Karpas-422 (cell line): ENCODE measurements around the gene EAF2. TPM values are rescaled to one million over a fixed set of nuclear protein-coding genes. Genes with fewer than 3 reads are reported as not detected.
A peak's percentile ranks its signal among the peaks of the same experiment; 100 is the strongest.
"Not testable (repeated sequence)": the region's sequence is repeated elsewhere in the genome, so short reads cannot be mapped to it uniquely, and the experiment has no call there.

ENCODE experiments used
- DNase-seq: peaks from one replicate; pipeline ENCODE4 v3.0.0-alpha.2; 2015
- H2AFZ ChIP-seq: fragments of 200-600 bp; sonication (generic); 2 replicates; pipeline ENCODE4 v1.6.1; 2014; ENCODE audit warnings: antibody characterized with exemption, low read length, mixed read lengths
- H3K27ac ChIP-seq: fragments of 200-600 bp; sonication (generic); 2 replicates; pipeline ENCODE4 v1.5.1; 2014; ENCODE audit warnings: mild to moderate bottlenecking, low read length, moderate library complexity
- H3K27me3 ChIP-seq: fragments of 200-600 bp; sonication (generic); 2 replicates; pipeline ENCODE4 v1.6.1; 2014; ENCODE audit warnings: low read length, mixed read lengths
- H3K36me3 ChIP-seq: fragments of 200-600 bp; sonication (generic); 2 replicates; pipeline ENCODE4 v1.6.1; 2014; ENCODE audit warnings: low read length, mixed read lengths; ENCODE audit not compliant: insufficient read depth
- H3K4me1 ChIP-seq: fragments of 200-600 bp; sonication (generic); 2 replicates; pipeline ENCODE4 v1.6.1; 2014; ENCODE audit warnings: mild to moderate bottlenecking, low read length, mixed read lengths
- H3K4me2 ChIP-seq: fragments of 200-600 bp; sonication (generic); 2 replicates; pipeline ENCODE4 v1.6.1; 2014; ENCODE audit warnings: low read length, low read depth, mild to moderate bottlenecking; ENCODE audit not compliant: poor library complexity, severe bottlenecking
- H3K4me3 ChIP-seq: fragments of 200-600 bp; sonication (generic); 2 replicates; pipeline ENCODE4 v1.5.1; 2014; ENCODE audit warnings: mild to moderate bottlenecking, antibody characterized with exemption, low read length, mixed read lengths
- H3K79me2 ChIP-seq: fragments of 200-600 bp; sonication (generic); 2 replicates; pipeline ENCODE4 v1.6.1; 2014; ENCODE audit warnings: mild to moderate bottlenecking, low read length, mixed read lengths
- H3K9ac ChIP-seq: fragments of 200-600 bp; sonication (generic); 2 replicates; pipeline ENCODE4 v1.6.0; 2014; ENCODE audit warnings: low read length
- H3K9me2 ChIP-seq: fragments of 200-600 bp; sonication (generic), shearing (Covaris generic); replicated peaks from 2 replicates; pipeline ENCODE4 v1.6.0; 2014; ENCODE audit warnings: mild to moderate bottlenecking, low read length, moderate library complexity; ENCODE audit not compliant: insufficient read depth
- H3K9me3 ChIP-seq: fragments of 300-700, 200-600 bp; sonication (generic); 2 replicates; pipeline ENCODE4 v1.6.1; 2014; ENCODE audit warnings: low read length, mixed read lengths
- H4K20me1 ChIP-seq: fragments of 200-600 bp; sonication (generic); 2 replicates; pipeline ENCODE4 v1.6.1; 2014; ENCODE audit warnings: mild to moderate bottlenecking, antibody characterized with exemption, low read length, low read depth; ENCODE audit not compliant: insufficient read depth
- total RNA-seq: library from RNA; depleted of rRNA; stranded (reverse); fragments of >200 nt; shearing (Covaris generic); gene quantifications from 2 replicates; pipeline ENCODE4 v1.2.3, GENCODE V29; 2014; ENCODE audit warnings: low replicate concordance

EAF2 gene
- total RNA-seq, 1 experiment from 2014 or later, result 60.6 TPM

DNA sequence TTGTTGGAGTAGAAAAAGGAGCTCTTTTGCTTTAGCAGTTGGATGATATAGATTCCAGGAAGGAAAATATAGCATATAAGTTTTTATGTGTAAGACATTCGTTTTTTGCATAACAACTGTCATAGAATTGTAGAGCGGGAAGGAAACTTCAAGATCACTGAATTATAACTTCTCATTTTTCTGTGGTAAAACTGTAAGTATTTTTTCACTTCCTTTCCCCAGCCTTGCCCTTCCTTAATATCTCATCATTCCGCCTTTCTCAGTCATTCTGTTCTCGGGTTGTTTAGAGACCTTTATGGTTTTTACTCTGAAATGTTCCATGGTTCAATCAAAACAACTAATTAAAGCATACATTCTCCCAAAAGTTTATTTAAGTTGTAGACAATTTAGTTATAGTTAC is 1.1 kb downstream of the EAF2 start:
- Histone ChIP-seq H3K27ac (peak overlapping the region; percentile 89), H3K4me2 (peak overlapping the region; percentile 87), H3K9me2 (no peaks in the 10 kb centered on the region), H4K20me1 (no peaks in the 10 kb centered on the region), H3K9ac (peak overlapping the region; percentile 91), H2AFZ (peak overlapping the region; percentile 32), H3K4me1 (peaks cover 32% of the 10 kb centered on the region), H3K36me3 (peaks cover 39% of the 10 kb centered on the region), H3K4me3 (peak overlapping the region; percentile 94), H3K27me3 (no peaks in the 10 kb centered on the region), H3K79me2 (peaks cover 89% of the 10 kb centered on the region), H3K9me3 (no peaks in the 10 kb centered on the region)
- DNase-seq, result peak; percentile 79

DNA sequence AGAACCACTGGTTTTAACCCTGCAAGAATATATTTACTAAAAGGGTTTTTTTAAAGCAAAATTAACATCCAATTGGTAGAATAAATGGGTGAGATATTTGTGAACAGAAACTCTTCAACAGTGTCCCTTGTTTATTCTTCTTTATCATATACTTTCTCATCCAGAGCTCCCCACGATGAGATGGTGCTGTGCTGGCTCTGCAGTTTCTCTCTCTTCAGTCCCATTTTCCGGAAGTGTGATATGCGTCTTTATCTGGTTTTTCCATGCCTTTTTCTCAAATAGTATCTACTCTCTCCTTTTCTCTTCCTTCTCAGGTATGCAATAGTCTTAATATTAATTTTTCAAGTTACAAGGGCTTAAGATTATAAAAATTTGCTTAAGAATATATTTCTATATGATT is 1.5 kb downstream of the EAF2 start:
- Histone ChIP-seq H3K79me2 (peaks cover 85% of the 10 kb centered on the region), H3K4me2 (peak overlapping the region; percentile 87), H3K27me3 (no peaks in the 10 kb centered on the region), H3K4me3 (peak overlapping the region; percentile 94), H3K27ac (peak overlapping the region; percentile 89), H3K9ac (peak overlapping the region; percentile 91), H3K36me3 (peaks cover 39% of the 10 kb centered on the region), H4K20me1 (no peaks in the 10 kb centered on the region), H2AFZ (peak overlapping the region; percentile 32), H3K9me3 (no peaks in the 10 kb centered on the region), H3K9me2 (no peaks in the 10 kb centered on the region), H3K4me1 (peaks cover 32% of the 10 kb centered on the region)
- DNase-seq, result peak; percentile 72

DNA sequence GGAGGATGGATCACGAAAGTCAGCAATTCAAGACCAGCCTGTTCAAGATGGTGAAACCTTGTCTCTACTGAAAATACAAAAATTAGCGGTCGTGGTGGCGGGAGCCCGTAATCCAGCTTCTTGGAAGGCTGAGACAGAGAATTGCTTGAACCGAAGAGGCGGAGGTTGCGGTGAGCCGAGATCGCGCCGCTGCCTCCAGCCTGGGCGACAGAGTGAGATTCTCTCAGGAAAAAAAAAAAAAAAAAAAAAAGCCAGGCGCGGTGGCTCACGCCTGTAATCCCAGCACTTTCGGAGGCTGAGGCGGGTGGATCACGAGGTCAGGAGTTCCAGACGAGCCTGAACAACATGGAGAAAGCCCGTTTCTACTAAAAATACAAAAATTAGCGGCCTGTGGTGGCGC is 5.0 kb downstream of the EAF2 start:
- peaks cover 19% of the 10 kb centered on the region for H3K4me1 ChIP-seq
- H2AFZ ChIP-seq, result no peak overlapping the region
- no peaks in the 10 kb centered on the region for H3K9me2 ChIP-seq
- no peaks in the 10 kb centered on the region for H3K9me3 ChIP-seq
- peaks cover 72% of the 10 kb centered on the region for H3K79me2 ChIP-seq
- H3K36me3 ChIP-seq, result peaks cover 37% of the 10 kb centered on the region
- H3K9ac ChIP-seq, result no peak overlapping the region
- H3K27me3 ChIP-seq, result no peaks in the 10 kb centered on the region
- no peak overlapping the region for H3K4me2 ChIP-seq
- H4K20me1 ChIP-seq, result no peaks in the 10 kb centered on the region
- no peak overlapping the region for H3K27ac ChIP-seq
- DNase-seq, result no peak
- no peak overlapping the region for H3K4me3 ChIP-seq

DNA sequence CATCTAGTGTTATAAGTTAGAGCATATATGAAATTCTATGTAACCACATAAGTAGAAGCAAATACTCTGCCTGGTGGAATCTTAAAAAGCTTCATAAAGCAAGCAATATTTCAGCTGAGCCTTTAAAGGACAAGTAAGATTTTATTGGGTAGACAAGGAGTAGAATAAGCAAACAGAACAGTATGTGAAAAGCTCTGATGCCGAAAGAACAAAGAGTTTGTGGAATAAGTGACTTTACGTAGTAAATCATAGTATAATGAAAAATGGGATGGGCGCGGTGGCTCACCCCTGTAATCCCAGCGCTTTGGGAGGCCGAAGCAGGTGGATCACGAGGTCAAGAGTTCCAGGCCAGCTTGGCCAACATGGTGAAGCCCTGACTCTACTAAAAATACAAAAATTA is 9.9 kb downstream of the EAF2 start:
- Histone ChIP-seq H3K27me3 (no peaks in the 10 kb centered on the region), H3K36me3 (peaks cover 31% of the 10 kb centered on the region), H3K9ac (no peak overlapping the region), H3K27ac (no peak overlapping the region), H3K79me2 (peaks cover 64% of the 10 kb centered on the region), H3K4me3 (no peak overlapping the region), H3K4me2 (no peak overlapping the region), H4K20me1 (no peaks in the 10 kb centered on the region), H2AFZ (no peak overlapping the region), H3K9me2 (no peaks in the 10 kb centered on the region), H3K9me3 (no peaks in the 10 kb centered on the region), H3K4me1 (no peaks in the 10 kb centered on the region; the same call in 1 of the 2 replicates)
- DNase-seq, result no peak

DNA sequence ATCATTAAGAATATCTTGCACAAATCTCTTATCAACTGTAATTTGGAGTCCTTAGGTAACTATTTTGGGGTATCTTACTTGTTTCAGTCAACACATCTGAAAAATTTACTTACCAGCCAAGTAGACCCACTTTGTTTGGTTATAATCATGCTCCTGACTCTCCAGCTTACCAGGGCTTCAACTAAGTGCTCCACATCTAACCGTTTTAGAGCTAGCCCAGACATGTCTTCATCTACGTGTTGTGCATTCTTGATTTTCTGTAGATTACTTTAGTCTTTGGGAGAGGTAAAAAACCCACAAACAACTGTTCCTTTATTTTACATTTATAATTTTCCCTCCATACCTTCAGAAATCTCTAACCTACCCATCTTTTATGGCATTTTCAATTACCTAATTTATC is 17.2 kb downstream of the EAF2 start:
- H3K27me3 ChIP-seq, result no peaks in the 10 kb centered on the region
- H3K9ac ChIP-seq, result no peak overlapping the region
- peaks cover 35% of the 10 kb centered on the region for H3K36me3 ChIP-seq
- H3K4me3 ChIP-seq, result no peak overlapping the region
- DNase-seq, result no peak
- H4K20me1 ChIP-seq, result no peaks in the 10 kb centered on the region
- H3K79me2 ChIP-seq, result peaks cover 77% of the 10 kb centered on the region
- H3K4me1 ChIP-seq, result peaks cover 11% of the 10 kb centered on the region
- no peak overlapping the region for H3K27ac ChIP-seq
- H3K9me2 ChIP-seq, result no peaks in the 10 kb centered on the region
- H3K9me3 ChIP-seq, result no peaks in the 10 kb centered on the region
- no peak overlapping the region for H3K4me2 ChIP-seq
- no peak overlapping the region for H2AFZ ChIP-seq

DNA sequence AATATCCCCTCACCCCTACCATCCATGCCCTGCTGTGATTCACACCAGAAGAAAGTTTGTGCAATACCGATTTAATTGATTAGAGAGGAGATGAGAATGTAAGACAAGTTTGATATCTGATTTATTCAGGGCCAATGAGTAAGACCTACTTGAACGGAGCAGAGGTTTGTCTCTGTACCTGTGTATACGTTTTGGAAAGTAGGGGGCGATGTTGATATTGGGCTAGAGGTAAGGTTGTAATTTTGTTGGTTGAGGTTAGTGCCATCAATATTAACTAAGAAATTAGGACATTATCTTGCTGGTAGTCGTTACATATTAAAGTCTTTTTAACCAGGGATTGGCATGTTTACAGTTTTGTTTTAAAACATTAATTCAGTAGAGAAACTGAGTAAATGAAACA is 20.5 kb downstream of the EAF2 start:
- H3K27ac ChIP-seq, result no peak overlapping the region
- H3K9me2 ChIP-seq, result no peaks in the 10 kb centered on the region
- H3K4me3 ChIP-seq, result no peak overlapping the region
- no peaks in the 10 kb centered on the region for H3K27me3 ChIP-seq
- no peak overlapping the region for H3K4me2 ChIP-seq
- peaks cover 11% of the 10 kb centered on the region for H3K4me1 ChIP-seq
- peak; percentile 78 for DNase-seq
- H4K20me1 ChIP-seq, result no peaks in the 10 kb centered on the region
- H2AFZ ChIP-seq, result no peak overlapping the region
- H3K9ac ChIP-seq, result no peak overlapping the region
- H3K9me3 ChIP-seq, result no peaks in the 10 kb centered on the region
- H3K79me2 ChIP-seq, result peaks cover 57% of the 10 kb centered on the region
- H3K36me3 ChIP-seq, result peaks cover 37% of the 10 kb centered on the region

DNA sequence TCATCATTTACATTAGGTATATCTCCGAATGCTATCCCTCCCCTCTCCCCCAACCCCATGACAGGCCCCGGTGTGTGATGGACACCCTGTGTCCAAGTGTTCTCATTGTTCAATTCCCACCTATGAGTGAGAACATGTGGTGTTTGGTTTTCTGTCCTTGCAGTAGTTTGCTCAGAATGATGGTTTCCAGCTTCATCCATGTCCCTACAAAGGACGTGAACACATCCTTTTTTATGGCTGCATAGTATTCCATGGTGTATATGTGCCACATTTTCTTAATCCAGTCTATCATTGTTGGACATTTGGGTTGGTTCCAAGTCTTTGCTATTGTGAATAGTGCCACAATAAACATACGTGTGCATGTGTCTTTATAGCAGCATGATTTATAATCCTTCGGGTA is 22.8 kb downstream of the EAF2 start:
- not testable (repeated sequence) for H4K20me1 ChIP-seq, H3K27me3 ChIP-seq, DNase-seq, H3K4me3 ChIP-seq, H3K9ac ChIP-seq, H3K9me2 ChIP-seq, H3K27ac ChIP-seq, H2AFZ ChIP-seq, H3K9me3 ChIP-seq, H3K4me2 ChIP-seq
- Histone ChIP-seq H3K79me2 (peaks cover 43% of the 10 kb centered on the region), H3K4me1 (peaks cover 11% of the 10 kb centered on the region), H3K36me3 (peaks cover 39% of the 10 kb centered on the region)

DNA sequence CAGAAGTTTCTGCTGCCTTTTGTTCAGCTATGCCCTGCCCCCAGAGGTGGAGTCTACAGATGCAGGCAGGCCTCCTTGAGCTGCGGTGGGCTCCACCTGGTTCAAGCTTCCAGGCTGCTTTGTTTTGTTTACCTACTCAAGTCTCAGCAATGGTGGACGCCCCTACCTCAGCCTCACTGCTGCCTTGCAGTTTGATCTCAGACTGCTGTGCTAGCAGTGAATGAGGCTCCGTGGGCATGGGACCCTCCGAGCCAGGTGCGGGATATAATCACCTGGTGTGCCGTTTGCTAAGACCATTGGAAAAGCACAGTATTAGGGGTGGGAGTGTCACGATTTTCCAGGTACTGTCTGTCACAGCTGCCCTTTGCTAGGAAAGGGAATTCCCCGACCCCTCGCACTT is 28.2 kb downstream of the EAF2 start:
- not testable (repeated sequence) for H3K4me2 ChIP-seq, H3K9me3 ChIP-seq, H3K9ac ChIP-seq, H3K27me3 ChIP-seq, H2AFZ ChIP-seq, H3K9me2 ChIP-seq, H3K27ac ChIP-seq, H4K20me1 ChIP-seq, H3K4me3 ChIP-seq, H3K4me1 ChIP-seq, DNase-seq
- Histone ChIP-seq H3K36me3 (peaks cover 26% of the 10 kb centered on the region), H3K79me2 (peaks cover 31% of the 10 kb centered on the region)

DNA sequence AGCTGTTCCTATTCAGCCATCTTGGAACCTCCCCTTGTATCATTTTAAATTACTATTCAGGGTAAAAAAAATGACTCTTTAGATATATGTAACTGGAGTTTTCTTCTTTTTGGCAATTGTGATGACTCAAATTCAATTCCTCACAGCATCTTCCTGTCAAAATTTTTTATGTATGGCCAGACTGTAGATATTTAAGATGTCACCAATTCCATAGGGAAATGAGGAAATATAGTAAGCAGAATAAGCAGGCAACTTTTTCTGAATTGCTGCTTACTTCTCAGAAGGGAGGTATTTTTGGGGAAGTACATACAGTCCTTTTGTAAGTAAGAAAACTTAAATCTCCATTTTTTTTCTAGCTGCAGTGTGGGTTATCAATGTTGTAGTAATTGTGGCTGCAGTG is 28.8 kb downstream of the EAF2 start:
- Histone ChIP-seq H3K4me1 (peaks cover 3% of the 10 kb centered on the region), H3K4me2 (no peak overlapping the region), H3K27me3 (no peaks in the 10 kb centered on the region), H3K4me3 (no peak overlapping the region), H3K27ac (no peak overlapping the region), H3K9me3 (no peaks in the 10 kb centered on the region), H3K9ac (no peak overlapping the region), H4K20me1 (no peaks in the 10 kb centered on the region), H2AFZ (no peak overlapping the region), H3K79me2 (peaks cover 28% of the 10 kb centered on the region), H3K36me3 (peaks cover 29% of the 10 kb centered on the region), H3K9me2 (no peaks in the 10 kb centered on the region)
- no peak for DNase-seq
